GM23248 (cell line): Measurements from ENCODE around the gene MAN1C1. TPM values are rescaled to one million over a fixed set of nuclear protein-coding genes. Genes with fewer than 3 reads are reported as not detected.

Experiments
- DNase-seq: peaks from one replicate; pipeline ENCODE4 v3.0.0-alpha.2; 2015
- H2AFZ ChIP-seq: fragments of 200-600 bp; sonication (generic); 2 replicates; pipeline ENCODE4 v1.6.1; 2016; ENCODE audit warnings: antibody characterized with exemption
- H3F3A ChIP-seq: fragments of 200-600 bp; sonication (generic); 2 replicates; pipeline ENCODE4 v1.6.1; 2016; ENCODE audit warnings: mild to moderate bottlenecking, antibody characterized with exemption, mixed run types; ENCODE audit not compliant: insufficient read depth
- H3K27ac ChIP-seq: fragments of 200-600 bp; sonication (generic); 2 replicates; pipeline ENCODE4 v1.5.1; 2016; ENCODE audit warnings: mild to moderate bottlenecking
- H3K27me3 ChIP-seq: fragments of 200-600 bp; sonication (generic); replicated peaks from 2 replicates; pipeline ENCODE4 v1.6.1; 2016; ENCODE audit warnings: mild to moderate bottlenecking; ENCODE audit not compliant: insufficient read depth
- H3K36me3 ChIP-seq: fragments of 200-600 bp; sonication (generic); 2 replicates; pipeline ENCODE4 v1.6.1; 2016; ENCODE audit warnings: low read depth, mild to moderate bottlenecking
- H3K4me1 ChIP-seq: fragments of 200-600 bp; sonication (generic); 2 replicates; pipeline ENCODE4 v1.6.1; 2016; ENCODE audit warnings: mild to moderate bottlenecking; ENCODE audit not compliant: insufficient read depth
- H3K4me2 ChIP-seq: fragments of 200-600 bp; sonication (generic); one replicate; pipeline ENCODE4 v1.6.1; 2016; ENCODE audit warnings: mild to moderate bottlenecking; ENCODE audit not compliant: unreplicated experiment
- H3K4me3 ChIP-seq: fragments of 200-600 bp; sonication (generic); 2 replicates; pipeline ENCODE4 v1.5.1; 2016; ENCODE audit warnings: mild to moderate bottlenecking
- H3K79me2 ChIP-seq: fragments of 200-600 bp; sonication (generic); 2 replicates; pipeline ENCODE4 v1.6.1; 2016; ENCODE audit warnings: mild to moderate bottlenecking; ENCODE audit not compliant: insufficient read depth
- H3K9ac ChIP-seq: fragments of 200-600 bp; sonication (generic); 2 replicates; pipeline ENCODE4 v1.6.1; 2016; ENCODE audit warnings: mild to moderate bottlenecking
- H3K9me2 ChIP-seq: fragments of 200-600 bp; sonication (generic); 2 replicates; pipeline ENCODE4 v1.6.1; 2016; ENCODE audit warnings: mixed run types, mild to moderate bottlenecking, moderate library complexity; ENCODE audit not compliant: insufficient read depth
- H3K9me3 ChIP-seq: fragments of 200-600 bp; sonication (generic); one replicate; pipeline ENCODE4 v1.6.1; 2017; ENCODE audit warnings: low read depth
- H4K20me1 ChIP-seq: fragments of 200-600 bp; sonication (generic); 2 replicates; pipeline ENCODE4 v1.6.0; 2016; ENCODE audit not compliant: insufficient read depth
- EZH2 ChIP-seq: fragments of 200-600 bp; sonication (generic); IDR thresholded peaks from 2 replicates; pipeline ENCODE4 v1.6.1; 2018; ENCODE audit warnings: antibody characterized with exemption, mild to moderate bottlenecking; ENCODE audit not compliant: insufficient read depth, poor library complexity, severe bottlenecking
- EZH2phosphoT487 ChIP-seq: fragments of 200-600 bp; sonication (generic); IDR thresholded peaks from 2 replicates; pipeline ENCODE4 v1.6.1; 2018; ENCODE audit warnings: antibody characterized with exemption, moderate library complexity, mild to moderate bottlenecking, low read depth; ENCODE audit not compliant: insufficient read depth
- WGBS, 2 experiments: methylation state at CpG; one replicate each; pipeline ENCODE4 v1.1.6; 2015 to 2017; ENCODE audit warnings: low lambda C conversion rate in 2 of 2, low coverage in 1 of 2; ENCODE audit errors: missing lambda C conversion rate in 2 of 2; 5-methylcytosine and 5-hydroxymethylcytosine counted together
- in situ Hi-C: fragments of 300-500 bp; cut with MboI; formaldehyde crosslinking; loops from 2 replicates; pipeline ENCODE4 v1.15.0; 2020
- polyA plus RNA-seq: library from polyadenylated mRNA; unstranded; fragments of >200 nt; fragmentation: Nextera tagmentation; extraction: Ambion mirVana; gene quantifications from 2 replicates; pipeline ENCODE4 v1.2.1, GENCODE V29; 2016
- total RNA-seq: library from RNA; depleted of rRNA; stranded (reverse); fragments of >200 nt; shearing (Covaris generic); gene quantifications from 2 replicates; pipeline ENCODE4 v1.2.3, GENCODE V29; 2014; rRNA removed

MAN1C1 gene
- total and polyA plus RNA-seq, 2 experiments from 2014 or later = 0.29 to 1.1 TPM

DNA sequence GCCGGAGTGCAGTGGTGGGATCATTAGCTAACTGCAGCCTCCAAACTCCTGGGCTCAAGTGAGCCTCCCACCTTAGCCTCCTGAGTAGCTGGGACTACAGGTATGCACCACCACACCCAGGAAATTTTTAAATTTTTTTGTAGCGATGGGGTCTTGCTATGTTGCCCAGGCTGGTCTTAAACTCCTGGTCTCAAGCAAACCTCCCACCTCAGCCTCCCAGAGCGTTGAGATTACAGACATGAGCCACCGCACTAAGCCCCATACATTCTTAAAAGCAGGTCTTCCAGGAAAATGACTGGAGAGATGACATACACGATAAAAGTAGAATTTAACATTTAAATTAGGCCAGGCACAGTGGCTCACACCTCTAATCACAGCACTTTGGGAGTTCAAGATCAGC lies 216.6 kb downstream of the MAN1C1 start:
- no peak for DNase-seq
- H4K20me1 ChIP-seq = no peaks in the 10 kb centered on the region
- H3K9ac ChIP-seq = no peak overlapping the region
- H2AFZ ChIP-seq = no peak overlapping the region
- no peaks in the 10 kb centered on the region; the same call in 1 of the 2 replicates for H3K79me2 ChIP-seq
- no peaks in the 10 kb centered on the region for H3K9me3 ChIP-seq
- peaks cover 55% of the 10 kb centered on the region for H3K36me3 ChIP-seq
- no peaks in the 10 kb centered on the region for H3K4me1 ChIP-seq
- WGBS, 2 experiments = 98 to 99% methylated on average over 5 of the region's 5 CpGs
- H3K4me3 ChIP-seq = no peak overlapping the region
- no peaks in the 10 kb centered on the region for H3K9me2 ChIP-seq
- no peak overlapping the region for H3K27ac ChIP-seq
- TF ChIP-seq EZH2 (no peak), EZH2phosphoT487 (no peak)
- in situ Hi-C loops = no loop called here
- H3F3A ChIP-seq = peaks cover 4% of the 10 kb centered on the region; the same call in 1 of the 2 replicates
- H3K27me3 ChIP-seq = no peaks in the 10 kb centered on the region
- no peak overlapping the region for H3K4me2 ChIP-seq

Other genes starting within 250 kb of the MAN1C1 start
- 0.43 and 0.89 TPM in 2 replicates for gene RHCE, start 196.0 kb upstream of the MAN1C1 start, total RNA-seq
- 0.90 and 1.6 TPM in 2 replicates for gene RHCE, start 196.0 kb upstream of the MAN1C1 start, polyA plus RNA-seq
- 16.8 and 18.0 TPM in 2 replicates for gene MACO1, start 185.9 kb upstream of the MAN1C1 start, total RNA-seq
- gene MACO1, start 185.9 kb upstream of the MAN1C1 start, polyA plus RNA-seq = 10.7 and 12.4 TPM in 2 replicates
- 22.5 and 23.6 TPM in 2 replicates for gene LDLRAP1, start 73.2 kb upstream of the MAN1C1 start, total RNA-seq
- 26.9 and 29.5 TPM in 2 replicates for gene LDLRAP1, start 73.2 kb upstream of the MAN1C1 start, polyA plus RNA-seq
- 45.3 and 49.7 TPM in 2 replicates for gene SELENON, start 183.4 kb downstream of the MAN1C1 start, total RNA-seq
- gene SELENON, start 183.4 kb downstream of the MAN1C1 start, polyA plus RNA-seq = 8.3 and 9.0 TPM in 2 replicates
- gene MTFR1L, start 203.2 kb downstream of the MAN1C1 start, total RNA-seq = 57.2 and 58.3 TPM in 2 replicates
- gene MTFR1L, start 203.2 kb downstream of the MAN1C1 start, polyA plus RNA-seq = 74.2 and 78.1 TPM in 2 replicates
- 1.6 and 2.2 TPM in 2 replicates for gene AUNIP, start 242.7 kb downstream of the MAN1C1 start, total RNA-seq
- 2.3 and 3.2 TPM in 2 replicates for gene AUNIP, start 242.7 kb downstream of the MAN1C1 start, polyA plus RNA-seq